OCI-LY1 (cell line): ENCODE results near the gene CAT.
A peak's percentile ranks its signal among the peaks of the same experiment; 100 is the strongest.

Source experiments
- H2AFZ ChIP-seq: fragments of 200-600 bp; sonication (generic), shearing (Covaris generic); 2 replicates; pipeline ENCODE4 v1.6.0; 2014; ENCODE audit warnings: antibody characterized with exemption, mild to moderate bottlenecking, low read length
- H3F3A ChIP-seq: fragments of 200-600 bp; sonication (generic), shearing (Covaris generic); 2 replicates; pipeline ENCODE4 v1.6.0; 2014; ENCODE audit warnings: mild to moderate bottlenecking, antibody characterized with exemption, low read length, moderate library complexity; ENCODE audit not compliant: insufficient read depth
- H3K27ac ChIP-seq: fragments of 200-600 bp; sonication (generic); 2 replicates; pipeline ENCODE4 v1.5.1; 2014; ENCODE audit warnings: low read length, mixed run types, mild to moderate bottlenecking, low read depth; ENCODE audit not compliant: poor library complexity, severe bottlenecking
- H3K27me3 ChIP-seq: fragments of 200-600 bp; sonication (generic); 2 replicates; pipeline ENCODE4 v1.6.0; 2014; ENCODE audit warnings: antibody characterized with exemption, mild to moderate bottlenecking, low read length, moderate library complexity; ENCODE audit not compliant: insufficient read depth
- H3K36me3 ChIP-seq: fragments of 200-600 bp; sonication (generic); 2 replicates; pipeline ENCODE4 v1.6.1; 2014; ENCODE audit warnings: mild to moderate bottlenecking, antibody characterized with exemption, low read length, moderate library complexity, mixed read lengths; ENCODE audit not compliant: insufficient read depth
- H3K4me1 ChIP-seq: fragments of 200-600 bp; sonication (generic); 2 replicates; pipeline ENCODE4 v1.5.1; 2014; ENCODE audit warnings: mild to moderate bottlenecking, low read length, moderate library complexity; ENCODE audit not compliant: insufficient read depth, severe bottlenecking
- H3K4me2 ChIP-seq: fragments of 200-600 bp; sonication (generic), shearing (Covaris generic); 2 replicates; pipeline ENCODE4 v1.6.1; 2014; ENCODE audit warnings: low read length
- H3K4me3 ChIP-seq: fragments of 200-600 bp; sonication (generic); 2 replicates; pipeline ENCODE4 v1.5.1; 2014; ENCODE audit warnings: low read length, low read depth, mild to moderate bottlenecking, mixed read lengths; ENCODE audit not compliant: poor library complexity, severe bottlenecking
- H3K79me2 ChIP-seq: fragments of 200-600 bp; shearing (Covaris generic); 2 replicates; pipeline ENCODE4 v1.6.1; 2016; ENCODE audit warnings: mixed run types, low read length, mixed read lengths; ENCODE audit not compliant: insufficient read depth
- H3K9ac ChIP-seq: fragments of 200-600 bp; sonication (generic), shearing (Covaris generic); 2 replicates; pipeline ENCODE4 v1.6.1; 2014; ENCODE audit warnings: mild to moderate bottlenecking, low read length, mixed read lengths
- H3K9me2 ChIP-seq: fragments of 200-600 bp; sonication (generic), shearing (Covaris generic); 2 replicates; pipeline ENCODE4 v1.6.1; 2014; ENCODE audit warnings: low read depth, mild to moderate bottlenecking, low read length, mixed read lengths
- H3K9me3 ChIP-seq: fragments of 200-600 bp; shearing (Covaris generic); 2 replicates; pipeline ENCODE4 v1.6.1; 2014; ENCODE audit warnings: low read length, mixed read lengths
- H4K20me1 ChIP-seq: fragments of 200-600 bp; sonication (generic), shearing (Covaris generic); 2 replicates; pipeline ENCODE4 v1.6.0; 2016; ENCODE audit warnings: mild to moderate bottlenecking, low read length; ENCODE audit not compliant: insufficient read depth
- EZH2 ChIP-seq: fragments of 200-600 bp; sonication (generic), shearing (Covaris generic); IDR thresholded peaks from 2 replicates; pipeline ENCODE4 v1.8.0; 2017; ENCODE audit warnings: borderline replicate concordance, mixed run types, mild to moderate bottlenecking, antibody characterized with exemption, low read length, moderate library complexity, mixed read lengths
- TF ChIP-seq, protein P1 (sequence below): fragments of 200-600 bp; sonication (generic), shearing (Covaris generic); IDR thresholded peaks from 2 replicates; pipeline ENCODE4 v1.5.1; 2017; ENCODE audit warnings: mild to moderate bottlenecking, antibody characterized with exemption, low read length, moderate library complexity, mixed read lengths

The CAT gene

DNA sequence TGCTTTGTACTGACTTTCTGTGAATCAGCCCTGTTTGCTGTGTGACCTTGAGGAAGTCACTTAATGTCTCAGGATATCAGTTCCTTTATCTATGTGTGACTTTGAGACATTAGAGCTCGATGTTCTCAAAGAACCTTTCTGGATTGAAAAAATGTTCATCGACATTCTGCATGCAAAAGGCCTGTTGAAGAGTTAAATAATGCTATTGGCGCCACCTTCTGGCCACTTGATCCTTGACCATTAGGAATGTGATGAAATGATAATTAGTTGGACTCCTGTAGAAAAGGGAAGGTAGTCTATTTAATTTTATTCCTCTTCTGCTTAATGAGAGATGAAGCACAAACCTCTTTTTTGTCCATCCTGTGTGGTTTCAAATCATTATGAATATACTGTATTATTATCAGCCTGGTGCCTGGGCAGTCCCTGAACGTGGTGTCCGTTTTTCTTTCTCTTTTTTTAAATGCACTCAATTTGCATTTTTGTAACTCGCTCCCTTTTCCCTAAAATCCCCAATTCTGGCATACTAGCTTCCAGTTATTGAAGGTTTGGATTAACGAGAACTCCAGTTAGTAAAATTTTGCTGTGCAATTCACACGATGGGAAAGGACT lies 54.2 kb downstream of the CAT start:
- H3K27me3 ChIP-seq, result no peaks in the 10 kb centered on the region
- no peaks in the 10 kb centered on the region for H3K79me2 ChIP-seq
- no peak overlapping the region for H3K9ac ChIP-seq
- no peaks in the 10 kb centered on the region for H3F3A ChIP-seq
- H2AFZ ChIP-seq, result no peak overlapping the region
- no peak overlapping the region for H3K4me2 ChIP-seq
- no peaks in the 10 kb centered on the region for H3K9me3 ChIP-seq
- H3K9me2 ChIP-seq, result no peaks in the 10 kb centered on the region
- H3K36me3 ChIP-seq, result no peaks in the 10 kb centered on the region
- H4K20me1 ChIP-seq, result no peaks in the 10 kb centered on the region
- H3K4me3 ChIP-seq, result no peak overlapping the region
- no peak for TF ChIP-seq EZH2
- TF ChIP-seq, protein P1, sequence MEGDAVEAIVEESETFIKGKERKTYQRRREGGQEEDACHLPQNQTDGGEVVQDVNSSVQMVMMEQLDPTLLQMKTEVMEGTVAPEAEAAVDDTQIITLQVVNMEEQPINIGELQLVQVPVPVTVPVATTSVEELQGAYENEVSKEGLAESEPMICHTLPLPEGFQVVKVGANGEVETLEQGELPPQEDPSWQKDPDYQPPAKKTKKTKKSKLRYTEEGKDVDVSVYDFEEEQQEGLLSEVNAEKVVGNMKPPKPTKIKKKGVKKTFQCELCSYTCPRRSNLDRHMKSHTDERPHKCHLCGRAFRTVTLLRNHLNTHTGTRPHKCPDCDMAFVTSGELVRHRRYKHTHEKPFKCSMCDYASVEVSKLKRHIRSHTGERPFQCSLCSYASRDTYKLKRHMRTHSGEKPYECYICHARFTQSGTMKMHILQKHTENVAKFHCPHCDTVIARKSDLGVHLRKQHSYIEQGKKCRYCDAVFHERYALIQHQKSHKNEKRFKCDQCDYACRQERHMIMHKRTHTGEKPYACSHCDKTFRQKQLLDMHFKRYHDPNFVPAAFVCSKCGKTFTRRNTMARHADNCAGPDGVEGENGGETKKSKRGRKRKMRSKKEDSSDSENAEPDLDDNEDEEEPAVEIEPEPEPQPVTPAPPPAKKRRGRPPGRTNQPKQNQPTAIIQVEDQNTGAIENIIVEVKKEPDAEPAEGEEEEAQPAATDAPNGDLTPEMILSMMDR, result peak; percentile 79
- no peaks in the 10 kb centered on the region for H3K4me1 ChIP-seq
- no peak overlapping the region for H3K27ac ChIP-seq

DNA sequence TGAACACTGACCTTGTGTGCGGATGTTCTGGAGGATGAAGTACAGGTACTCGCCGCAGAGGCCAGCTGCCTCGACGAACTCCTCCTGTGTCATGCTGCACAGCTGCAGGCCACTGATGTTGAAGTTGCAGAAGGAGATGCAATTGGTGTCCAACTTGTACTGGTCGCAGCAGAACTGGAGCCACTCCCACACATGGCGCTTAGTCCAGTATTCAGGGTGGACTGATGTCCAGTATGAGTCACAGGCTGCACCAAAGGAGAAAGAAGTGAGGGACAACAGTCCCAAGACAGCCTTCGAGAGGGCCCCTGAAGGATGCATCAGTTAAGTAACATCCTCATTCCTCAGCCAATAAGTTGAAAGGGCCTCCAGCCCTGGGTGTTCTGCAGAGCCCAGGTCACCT lies 54.7 kb downstream of the CAT start:
- Histone ChIP-seq H2AFZ (no peak overlapping the region), H3K4me3 (no peak overlapping the region), H3K9ac (no peak overlapping the region), H4K20me1 (no peaks in the 10 kb centered on the region), H3K4me1 (no peaks in the 10 kb centered on the region), H3K27me3 (no peaks in the 10 kb centered on the region), H3K9me3 (no peaks in the 10 kb centered on the region), H3K4me2 (no peak overlapping the region), H3F3A (no peaks in the 10 kb centered on the region), H3K27ac (no peak overlapping the region), H3K36me3 (no peaks in the 10 kb centered on the region), H3K9me2 (no peaks in the 10 kb centered on the region), H3K79me2 (no peaks in the 10 kb centered on the region)
- TF ChIP-seq EZH2, result no peak
- TF ChIP-seq, protein P1, result no peak

DNA sequence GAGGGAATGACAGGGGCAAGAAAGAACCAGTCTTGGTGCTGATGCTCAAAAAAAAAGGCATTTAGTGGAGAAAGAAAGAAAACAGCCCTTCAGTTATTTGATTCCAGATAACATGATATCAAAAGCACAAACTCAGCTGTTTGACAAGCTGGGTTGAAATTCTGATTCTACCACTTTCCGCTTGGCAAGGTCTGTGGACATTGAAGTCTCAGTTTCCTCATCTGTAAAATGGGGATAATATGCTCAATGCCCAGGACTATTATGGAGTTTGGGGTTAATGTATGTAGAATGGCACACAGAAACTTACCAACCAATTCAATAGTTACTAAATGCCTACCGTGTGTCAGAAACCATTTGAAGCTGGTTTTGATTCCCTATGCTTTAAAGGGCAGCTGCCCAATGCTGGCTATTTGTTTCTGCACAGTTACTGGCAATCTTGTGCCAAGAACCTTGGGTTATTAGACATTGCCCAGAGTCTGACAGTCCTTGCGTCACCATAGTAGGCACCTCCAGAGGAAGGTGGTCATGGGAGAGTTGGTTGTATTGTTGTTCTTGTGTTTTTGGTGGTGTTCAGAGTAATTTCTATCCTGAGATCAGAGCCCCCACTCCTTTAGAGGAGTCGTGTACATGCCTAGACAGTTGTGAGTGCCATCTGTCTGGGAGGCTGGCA lies 55.3 kb downstream of the CAT start:
- Histone ChIP-seq H3K4me2 (no peak overlapping the region), H3K4me1 (no peaks in the 10 kb centered on the region), H3K9ac (no peak overlapping the region), H2AFZ (no peak overlapping the region), H3K36me3 (no peaks in the 10 kb centered on the region), H3F3A (no peaks in the 10 kb centered on the region), H3K4me3 (no peak overlapping the region), H3K9me2 (no peaks in the 10 kb centered on the region), H4K20me1 (no peaks in the 10 kb centered on the region), H3K79me2 (no peaks in the 10 kb centered on the region), H3K27me3 (no peaks in the 10 kb centered on the region), H3K9me3 (no peaks in the 10 kb centered on the region), H3K27ac (no peak overlapping the region)
- no peak for TF ChIP-seq EZH2
- TF ChIP-seq, protein P1, result no peak
